Activated CD8-positive, alpha-beta memory T cell treated with anti-CD3 and anti-CD28 coated beads, Interleukin-2, amount 50 U/mL, for 24 hours (primary cell): ENCODE measurements around the gene KCNH4.
"Not testable (repeated sequence)": the region's sequence is repeated elsewhere in the genome, so short reads cannot be mapped to it uniquely, and the experiment has no call there.

Experiments used
- DNase-seq: peaks from one replicate; pipeline ENCODE4 v3.0.0-alpha.2; 2020; ENCODE audit errors: extremely low read depth

Gene KCNH4

GRCh38 chr17:42180922-42181850 lies at the start of gene KCNH4:
Gene KCNH4, minus strand, starts transcription at chr17:42181142. Its CDS starts 197 bp downstream, at chr17:42180945.
- DNase-seq = peak; percentile 58

- no peak for DNase-seq
Measured at GRCh38 chr17:42230225-42230624, 49.3 kb upstream of the KCNH4 start.

- no peak for DNase-seq
Measured at GRCh38 chr17:42227849-42228700, 47.1 kb upstream of the KCNH4 start.

- DNase-seq = no peak
Measured at GRCh38 chr17:42225646-42226045, 44.7 kb upstream of the KCNH4 start.

GRCh38 chr17:42224651-42225050 lies 43.7 kb upstream of the KCNH4 start:
- DNase-seq = no peak

- DNase-seq = peak; percentile 3
Measured at GRCh38 chr17:42221886-42222745, 41.2 kb upstream of the KCNH4 start.

GRCh38 chr17:42219280-42219679 lies 38.3 kb upstream of the KCNH4 start:
- not testable (repeated sequence) for DNase-seq

GRCh38 chr17:42214156-42214555 lies 33.2 kb upstream of the KCNH4 start:
- no peak for DNase-seq

- no peak for DNase-seq
Measured at GRCh38 chr17:42212382-42212781, 31.4 kb upstream of the KCNH4 start.

- DNase-seq = not testable (repeated sequence)
Measured at GRCh38 chr17:42211921-42212341, 31.0 kb upstream of the KCNH4 start.

GRCh38 chr17:42210046-42210445 lies 29.1 kb upstream of the KCNH4 start:
- DNase-seq = no peak

- not testable (repeated sequence) for DNase-seq
Measured at GRCh38 chr17:42206153-42206612, 25.2 kb upstream of the KCNH4 start.

- DNase-seq = no peak
Measured at GRCh38 chr17:42203354-42203753, 22.4 kb upstream of the KCNH4 start.

GRCh38 chr17:42202696-42203095 lies 21.8 kb upstream of the KCNH4 start:
- DNase-seq = no peak

GRCh38 chr17:42202159-42202558 lies 21.2 kb upstream of the KCNH4 start:
- no peak for DNase-seq

GRCh38 chr17:42201458-42201772 lies 20.5 kb upstream of the KCNH4 start:
- no peak for DNase-seq

- DNase-seq = no peak
Measured at GRCh38 chr17:42200706-42201457, 19.9 kb upstream of the KCNH4 start.

- no peak for DNase-seq
Measured at GRCh38 chr17:42199416-42200011, 18.6 kb upstream of the KCNH4 start.

- no peak for DNase-seq
Measured at GRCh38 chr17:42198897-42199296, 18.0 kb upstream of the KCNH4 start.

- DNase-seq = no peak
Measured at GRCh38 chr17:42197564-42198156, 16.7 kb upstream of the KCNH4 start.
